ENCODE data around the gene VTA1.
"Not testable (repeated sequence)": the region's sequence is repeated elsewhere in the genome, so short reads cannot be mapped to it uniquely, and the experiment has no call there.

The VTA1 gene

DNA sequence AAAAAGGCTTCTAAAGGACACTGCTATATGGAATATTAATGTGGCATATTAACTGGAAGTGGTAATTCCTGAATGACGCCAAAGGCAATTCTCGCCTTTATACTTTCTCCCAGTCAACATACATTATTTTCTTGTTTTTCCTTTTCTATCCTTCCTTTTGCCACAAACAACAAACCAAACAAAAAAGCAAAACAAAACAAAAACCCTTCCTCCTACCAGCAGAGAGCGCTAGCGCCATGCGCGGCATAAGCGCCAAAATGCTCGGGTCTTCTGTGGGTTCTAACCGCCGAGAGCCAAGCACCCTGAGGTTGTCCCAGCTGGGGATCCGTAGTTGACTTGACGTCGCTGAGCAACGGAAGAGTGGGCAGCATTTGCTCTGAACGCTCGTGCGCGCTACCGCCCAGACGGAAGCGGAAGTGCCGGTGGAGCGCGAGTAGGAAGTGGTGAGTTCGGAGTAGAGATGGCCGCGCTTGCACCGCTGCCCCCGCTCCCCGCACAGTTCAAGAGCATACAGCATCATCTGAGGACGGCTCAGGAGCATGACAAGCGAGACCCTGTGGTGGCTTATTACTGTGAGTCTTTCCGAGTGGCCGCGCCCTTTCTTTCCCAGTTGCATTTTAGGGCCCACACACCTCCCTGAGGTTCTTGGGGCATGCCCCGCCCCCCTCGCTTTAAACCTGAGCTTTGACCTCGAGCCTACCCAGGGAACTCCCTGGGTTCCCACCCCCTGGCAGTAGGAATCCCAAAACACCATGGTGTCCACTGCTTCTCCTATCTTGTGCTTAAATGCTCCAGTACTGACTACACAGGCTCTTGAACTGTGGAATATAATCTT lies at the start of gene VTA1, which contains the start of gene NMBR:
TSS of gene VTA1 (plus strand) at position 436 of the 835 bp plus-strand sequence. CDS start at position 461, 25 bp downstream.
TSS of gene NMBR (minus strand) at position 295 of the 835 bp plus-strand sequence. CDS start 58,464 bp downstream, outside the sequence.
- DNase-seq (ENCODE audit: low spot score): peak; percentile 94
- FAIRE-seq: peak; percentile 84

DNA sequence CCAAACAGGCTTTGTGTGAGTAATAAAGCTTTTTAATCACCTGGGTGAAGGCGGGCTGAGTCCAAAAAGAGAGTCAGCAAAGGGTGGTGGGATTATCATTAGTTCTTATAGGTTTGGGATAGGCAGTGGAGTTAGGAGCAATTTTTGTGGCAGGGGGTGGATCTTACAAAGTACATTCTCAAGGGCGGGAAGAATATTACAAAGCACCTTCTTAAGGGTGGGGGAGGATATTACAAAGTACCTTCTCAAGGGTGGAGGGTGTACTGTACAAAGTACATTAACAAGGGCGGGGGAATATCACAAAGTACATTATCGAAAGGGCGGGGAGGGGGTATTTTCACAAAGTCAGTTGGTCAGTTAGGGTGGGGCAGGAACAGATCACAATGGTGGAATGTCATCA lies 42.2 kb upstream of the VTA1 start:
- not testable (repeated sequence) for FAIRE-seq; DNase-seq (ENCODE audit: low spot score)

DNA sequence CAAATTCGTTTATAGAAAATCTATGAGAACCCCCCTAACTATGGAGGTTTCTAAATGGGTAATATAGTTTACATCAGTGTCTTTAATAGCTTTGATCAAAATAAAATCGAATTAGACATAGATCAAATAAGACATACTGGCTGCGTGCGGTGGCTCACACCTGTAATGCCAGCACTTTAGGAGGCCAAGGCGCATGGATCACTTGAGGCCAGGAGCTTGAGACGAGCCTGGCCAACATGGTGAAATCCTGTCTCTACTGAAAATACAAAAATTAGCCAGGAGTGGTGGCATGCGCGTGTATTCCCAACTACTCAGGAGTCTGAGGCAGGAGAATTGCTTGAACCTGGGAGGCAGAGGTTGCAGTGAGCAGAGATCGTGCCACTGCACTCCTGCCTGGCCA lies 36.2 kb upstream of the VTA1 start:
- not testable (repeated sequence) for DNase-seq (ENCODE audit: low spot score); FAIRE-seq

GRCh38 chr6:142112451-142113061 lies 34.5 kb upstream of the VTA1 start:
- peak; percentile 60 for DNase-seq (ENCODE audit: low spot score)
- peak; percentile 74 for FAIRE-seq

DNA sequence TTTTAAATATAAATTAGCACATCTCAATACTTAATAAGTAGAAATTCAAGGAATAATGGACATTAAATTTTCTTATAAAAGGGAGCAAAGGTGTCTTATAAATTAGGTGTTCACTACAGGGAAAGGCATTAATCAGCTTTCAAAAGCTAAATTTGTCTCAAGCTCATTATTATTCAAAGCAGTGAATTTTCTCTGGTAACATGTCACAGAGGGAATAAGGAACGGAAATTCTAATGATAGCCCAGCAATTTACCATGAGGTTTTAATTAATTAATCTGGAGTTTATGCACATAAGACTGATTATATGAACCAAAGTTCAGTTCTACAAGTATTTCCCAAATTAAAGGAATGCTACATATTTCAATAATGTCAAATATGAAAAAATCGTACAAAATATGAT lies 29.7 kb upstream of the VTA1 start:
- no peak for DNase-seq (ENCODE audit: low spot score)
- no peak for FAIRE-seq

GRCh38 chr6:142118328-142118727 lies 28.7 kb upstream of the VTA1 start:
- DNase-seq (ENCODE audit: low spot score) (no peak), FAIRE-seq (no peak)

DNA sequence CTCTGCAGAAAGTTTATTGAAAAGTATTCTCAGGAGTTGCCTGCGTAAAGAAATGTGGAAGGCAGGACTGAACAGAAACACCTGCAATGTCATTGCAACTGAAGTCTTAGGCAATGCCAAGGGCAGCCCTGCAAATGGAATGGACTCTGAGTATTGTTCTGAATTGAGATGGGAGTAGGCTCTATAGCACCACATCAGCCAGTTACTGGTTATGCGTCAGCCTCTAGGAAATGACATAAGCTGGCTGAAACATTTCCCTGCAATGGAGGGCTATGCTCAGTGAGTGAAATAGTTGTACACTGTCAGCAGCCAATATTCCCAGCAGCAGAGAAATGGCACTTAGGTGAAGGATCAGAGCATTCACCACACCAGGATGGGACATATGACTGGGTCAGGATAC lies 28.1 kb upstream of the VTA1 start:
- FAIRE-seq (no peak), DNase-seq (ENCODE audit: low spot score) (no peak)

DNA sequence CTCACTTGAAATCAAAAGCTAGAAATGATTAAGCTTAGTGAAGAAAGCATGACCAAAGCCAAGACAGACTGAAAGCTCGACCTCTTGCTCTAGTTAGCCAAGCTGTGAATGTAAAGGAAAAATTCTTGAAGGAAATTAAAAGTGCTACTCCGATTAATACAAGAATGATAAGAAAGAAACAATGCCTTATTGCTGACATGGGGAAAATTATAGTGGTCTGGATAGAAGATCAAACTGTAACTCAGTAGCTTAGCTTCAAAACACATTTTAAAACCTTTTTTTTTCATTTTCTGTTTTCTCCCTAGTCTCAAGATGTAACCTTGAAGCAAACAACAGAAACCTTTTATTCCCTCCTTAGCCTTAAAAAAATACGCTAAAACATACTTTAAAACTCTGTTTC lies 25.7 kb upstream of the VTA1 start:
- no peak for FAIRE-seq

DNA sequence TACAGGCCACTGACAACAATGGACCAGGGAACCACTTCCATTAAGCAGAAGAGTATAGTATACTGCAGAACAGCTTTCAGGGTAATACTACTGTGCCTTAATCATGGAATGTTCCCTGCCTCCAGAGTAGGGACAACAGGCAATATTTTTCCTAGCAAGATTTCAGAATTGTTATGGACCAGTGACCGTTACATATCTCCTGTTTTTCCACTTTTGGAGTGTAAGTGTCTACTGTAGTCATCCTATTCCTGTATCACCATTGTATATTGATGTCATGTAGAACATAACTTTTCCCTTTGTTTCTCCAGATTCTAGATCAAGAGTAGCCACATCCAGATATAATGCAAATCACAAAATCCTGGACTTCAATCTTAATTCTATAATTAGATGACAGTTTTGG lies 16.2 kb upstream of the VTA1 start:
- FAIRE-seq (no peak), DNase-seq (ENCODE audit: low spot score) (no peak)

More for the DNA sequence above, 25.7 kb upstream of the VTA1 start:
- DNase-seq (ENCODE audit: low spot score): no peak

DNA sequence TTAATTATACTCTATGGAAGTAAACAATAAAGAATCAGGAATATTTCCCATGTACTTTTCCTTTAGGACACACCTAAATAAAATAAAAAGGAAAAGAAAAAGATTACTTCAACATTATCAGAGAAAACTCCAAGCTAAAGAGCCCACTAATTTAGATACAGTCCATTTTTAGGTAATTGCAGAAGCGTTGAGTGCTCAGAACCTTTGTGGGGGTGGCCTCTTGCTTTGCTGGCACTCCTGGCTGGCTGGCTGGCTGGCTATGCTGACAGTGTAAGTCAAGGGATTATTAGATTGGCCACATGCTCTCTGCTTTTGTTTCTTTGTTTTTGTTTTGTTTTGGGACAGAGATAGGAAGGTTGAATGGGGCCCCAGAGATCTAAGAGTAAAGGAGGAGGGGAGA lies 14.4 kb upstream of the VTA1 start, which contains the start of gene GJE1:
TSS of gene GJE1 (plus strand) at position 301 of the 400 bp plus-strand sequence. CDS start 234 bp downstream, outside the sequence.
- DNase-seq (ENCODE audit: low spot score) (no peak), FAIRE-seq (no peak)

DNA sequence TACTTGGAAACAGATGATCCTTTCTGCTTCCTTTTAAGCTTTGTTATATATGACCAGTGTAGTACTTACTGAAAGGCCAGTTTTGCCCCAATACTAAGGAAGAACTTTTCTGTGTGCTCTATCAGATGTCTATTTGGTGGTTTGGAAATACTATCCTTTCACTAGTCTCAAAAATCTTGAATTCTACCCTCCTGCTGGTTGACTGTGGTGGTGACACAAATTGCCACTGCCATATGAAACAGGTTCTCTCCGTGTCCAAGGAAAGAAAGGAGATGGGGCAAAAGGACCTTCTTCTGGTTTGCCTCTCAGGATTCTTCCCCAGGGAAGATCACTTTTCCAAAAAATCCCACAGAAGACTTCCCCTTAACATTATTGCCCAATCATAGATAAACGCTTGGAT lies 8.2 kb upstream of the VTA1 start:
- FAIRE-seq (no peak), DNase-seq (ENCODE audit: low spot score) (no peak)

DNA sequence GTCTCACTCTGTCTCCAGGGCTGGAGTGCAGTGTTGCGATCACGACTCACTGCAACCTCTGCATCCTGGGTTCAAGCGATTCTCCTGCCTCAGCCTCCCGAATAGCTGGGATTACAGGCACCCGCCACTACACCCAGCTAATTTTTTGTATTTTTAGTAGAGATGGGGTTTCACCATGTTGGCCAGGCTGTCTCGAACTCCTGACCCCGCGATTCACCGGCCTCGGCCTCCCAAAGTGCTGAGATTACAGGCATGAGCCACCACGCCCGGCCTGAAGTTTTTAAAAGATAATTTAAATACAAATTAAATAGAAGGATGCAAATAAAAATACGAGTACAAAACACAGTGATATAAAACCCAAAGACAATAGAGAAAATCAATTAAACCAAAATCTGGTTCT lies 5.5 kb upstream of the VTA1 start:
- not testable (repeated sequence) for DNase-seq (ENCODE audit: low spot score); FAIRE-seq

DNA sequence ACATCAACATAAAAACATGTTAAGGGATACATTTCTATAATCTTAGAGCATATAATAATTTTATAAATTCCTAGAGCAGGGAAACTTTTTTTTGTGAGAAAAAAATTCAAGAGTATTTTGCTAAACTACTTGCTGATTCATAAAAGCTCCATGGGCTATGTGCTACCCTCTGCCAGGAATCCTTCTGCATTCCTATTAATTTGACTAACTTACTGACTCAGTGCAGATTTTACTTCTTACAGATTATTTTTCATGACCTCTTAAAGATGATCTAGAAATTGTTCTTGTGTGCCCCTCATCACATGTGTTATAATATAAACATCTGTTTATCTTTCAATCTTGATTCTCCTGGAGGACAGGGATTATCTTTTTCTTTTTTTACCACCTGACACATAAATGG lies 5.7 kb downstream of the VTA1 start:
- FAIRE-seq: no peak
- DNase-seq (ENCODE audit: low spot score): no peak

DNA sequence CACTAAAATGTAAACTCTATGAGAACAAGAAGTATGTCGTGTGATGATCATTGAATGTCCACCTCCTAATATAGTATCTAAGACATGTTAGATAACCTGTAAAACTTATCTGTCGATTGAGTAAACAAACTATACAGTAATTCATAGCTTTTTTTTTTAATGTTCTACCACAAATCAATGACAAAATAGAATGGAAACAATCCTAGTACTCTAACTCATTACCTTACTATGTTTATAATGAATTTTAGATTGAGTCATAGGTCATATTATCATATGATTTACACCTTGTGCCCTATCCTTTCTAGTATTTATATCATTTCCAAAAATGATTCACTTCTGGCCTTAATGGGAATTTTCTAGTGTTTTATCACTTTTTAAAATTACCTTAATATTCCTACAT lies 6.1 kb downstream of the VTA1 start:
- FAIRE-seq (no peak), DNase-seq (ENCODE audit: low spot score) (no peak)

GRCh38 chr6:142154336-142154735 lies 7.3 kb downstream of the VTA1 start:
- FAIRE-seq (no peak), DNase-seq (ENCODE audit: low spot score) (no peak)

DNA sequence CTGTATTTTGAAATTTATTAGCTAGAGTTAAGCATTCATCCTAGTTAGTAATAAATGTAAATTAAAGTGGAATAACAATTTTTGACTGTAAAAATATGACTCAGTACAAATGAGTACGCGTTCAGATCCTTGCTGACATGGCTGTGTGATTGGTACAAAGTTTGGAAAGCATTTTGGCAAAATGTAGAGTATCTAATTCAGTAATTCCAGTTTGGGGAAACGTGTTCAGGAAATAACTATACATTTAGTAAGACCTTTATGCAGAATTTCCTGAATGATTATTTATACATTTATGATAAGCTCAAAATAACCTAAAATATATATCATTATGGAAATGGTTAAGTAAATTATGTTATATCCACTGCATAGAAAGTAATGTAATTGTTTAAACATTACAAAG lies 8.0 kb downstream of the VTA1 start:
- DNase-seq (ENCODE audit: low spot score) (no peak), FAIRE-seq (no peak)

GRCh38 chr6:142155895-142156757 lies 9.1 kb downstream of the VTA1 start:
- peak; percentile 23 for DNase-seq (ENCODE audit: low spot score)
- FAIRE-seq: peak; percentile 68

- FAIRE-seq; DNase-seq (ENCODE audit: low spot score): not testable (repeated sequence)
Measured at GRCh38 chr6:142156758-142157068, 9.7 kb downstream of the VTA1 start.

GRCh38 chr6:142162780-142163179 lies 15.7 kb downstream of the VTA1 start:
- FAIRE-seq: no peak
- no peak for DNase-seq (ENCODE audit: low spot score)

DNA sequence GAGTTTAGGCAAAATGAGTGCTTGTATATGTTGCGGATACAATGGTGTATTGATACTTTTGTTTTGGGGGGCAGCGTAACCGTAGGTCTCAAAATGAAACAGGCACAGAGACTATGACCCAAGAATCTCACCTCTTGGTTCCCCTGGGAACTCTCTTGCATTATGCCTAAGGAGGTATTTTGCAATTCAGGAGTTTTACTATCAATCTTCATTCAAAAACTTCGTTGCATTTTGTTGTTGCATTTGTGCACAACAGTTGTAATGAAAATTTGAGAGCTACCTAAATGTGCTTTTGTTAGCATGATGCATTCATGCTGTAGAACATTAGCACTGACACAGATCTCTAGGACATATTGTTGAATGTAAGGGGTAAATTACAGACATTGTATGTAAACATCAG lies 18.2 kb downstream of the VTA1 start:
- FAIRE-seq (no peak), DNase-seq (ENCODE audit: low spot score) (no peak)

GRCh38 chr6:142167071-142167470 lies 20.0 kb downstream of the VTA1 start:
- FAIRE-seq (no peak), DNase-seq (ENCODE audit: low spot score) (no peak)

- FAIRE-seq (no peak), DNase-seq (ENCODE audit: low spot score) (no peak)
Measured at GRCh38 chr6:142167486-142167885, 20.4 kb downstream of the VTA1 start.

All from RCC 7860 (cell line).